HG03378 (cell line): ENCODE measurements around the gene DGKD.

Experiments
- ATAC-seq: cut with Tn5 transposase; IDR thresholded peaks from one replicate; pipeline ENCODE4 v1.9.1; 2021; ENCODE audit warnings: mild to moderate bottlenecking, moderate library complexity; ENCODE audit not compliant: unreplicated experiment

The DGKD gene

GRCh38 chr2:233455491-233455890 lies 101.2 kb downstream of the DGKD start:
- ATAC-seq: no peak

DNA sequence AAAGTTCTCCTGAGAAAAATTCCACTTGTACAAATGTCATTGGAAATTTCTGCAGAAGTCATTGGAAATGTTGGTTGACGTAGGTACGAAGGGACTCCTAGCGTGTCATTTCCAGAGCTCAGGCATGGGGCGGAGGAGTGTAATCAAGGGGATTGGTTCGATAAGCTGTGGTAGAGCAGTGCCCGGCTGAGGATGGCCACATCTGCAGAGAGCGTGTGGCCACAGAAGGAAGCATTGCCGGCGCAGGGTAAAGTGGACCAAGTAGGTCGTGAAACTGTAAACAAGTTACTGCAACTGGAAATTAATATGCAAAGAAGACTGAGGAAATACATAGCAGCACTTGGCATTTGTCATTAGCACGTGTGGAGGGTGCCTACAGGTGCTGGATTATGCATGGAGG lies 101.8 kb downstream of the DGKD start:
- ATAC-seq: no peak

- ATAC-seq: no peak
These were observed 102.6 kb downstream of the DGKD start for GRCh38 chr2:233456934-233457333.

GRCh38 chr2:233457356-233457755 lies 103.1 kb downstream of the DGKD start:
- ATAC-seq: no peak

DNA sequence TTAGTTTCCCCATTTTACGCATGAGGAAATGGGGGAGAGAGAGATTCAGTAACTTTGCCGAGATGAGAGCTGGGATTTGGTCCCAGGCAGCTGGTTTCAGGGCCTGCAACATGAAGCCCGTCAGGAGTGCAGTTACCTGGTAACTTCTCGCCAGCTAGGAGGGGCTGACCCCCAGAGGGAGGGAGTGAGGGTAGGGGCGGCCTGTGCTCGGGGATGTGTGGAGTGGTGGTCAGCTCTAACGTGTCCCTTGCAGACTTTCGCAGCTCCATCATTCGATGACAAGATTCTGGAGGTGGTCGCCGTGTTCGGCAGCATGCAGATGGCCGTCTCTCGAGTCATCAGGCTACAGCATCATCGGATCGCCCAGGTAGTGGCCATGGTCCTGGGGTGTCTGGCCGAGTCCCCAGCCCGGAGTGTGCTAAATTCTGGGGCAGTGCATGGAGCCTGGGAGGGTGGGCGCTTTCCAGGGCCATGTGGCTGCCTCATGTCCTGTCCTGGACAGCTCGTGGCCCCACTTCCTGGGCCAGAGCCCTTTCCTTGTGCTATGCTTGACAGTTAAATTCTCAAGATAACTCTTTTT lies 103.8 kb downstream of the DGKD start:
- ATAC-seq: no peak

DNA sequence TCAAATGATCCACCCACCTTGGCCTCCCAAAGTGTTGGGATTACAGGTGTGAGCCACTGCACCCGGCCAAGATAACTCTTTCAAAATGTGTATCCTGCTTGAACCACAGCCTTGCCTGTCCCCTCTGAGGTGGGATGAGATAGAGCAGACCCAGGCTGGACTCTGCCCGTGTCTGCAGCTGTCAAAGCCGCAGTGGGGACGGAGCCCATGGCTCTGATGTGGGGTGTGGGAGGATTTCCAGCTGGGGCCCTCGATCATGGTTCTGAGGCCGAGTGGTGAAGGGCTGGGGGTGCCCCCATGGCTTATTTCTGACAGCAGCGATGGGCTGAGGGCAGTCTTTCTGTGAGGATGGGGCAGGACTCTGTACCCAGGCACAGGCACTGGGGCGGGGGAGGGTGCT lies 104.5 kb downstream of the DGKD start:
- ATAC-seq: no peak

- no peak for ATAC-seq
These were observed 105.1 kb downstream of the DGKD start for GRCh38 chr2:233459426-233459825.

DNA sequence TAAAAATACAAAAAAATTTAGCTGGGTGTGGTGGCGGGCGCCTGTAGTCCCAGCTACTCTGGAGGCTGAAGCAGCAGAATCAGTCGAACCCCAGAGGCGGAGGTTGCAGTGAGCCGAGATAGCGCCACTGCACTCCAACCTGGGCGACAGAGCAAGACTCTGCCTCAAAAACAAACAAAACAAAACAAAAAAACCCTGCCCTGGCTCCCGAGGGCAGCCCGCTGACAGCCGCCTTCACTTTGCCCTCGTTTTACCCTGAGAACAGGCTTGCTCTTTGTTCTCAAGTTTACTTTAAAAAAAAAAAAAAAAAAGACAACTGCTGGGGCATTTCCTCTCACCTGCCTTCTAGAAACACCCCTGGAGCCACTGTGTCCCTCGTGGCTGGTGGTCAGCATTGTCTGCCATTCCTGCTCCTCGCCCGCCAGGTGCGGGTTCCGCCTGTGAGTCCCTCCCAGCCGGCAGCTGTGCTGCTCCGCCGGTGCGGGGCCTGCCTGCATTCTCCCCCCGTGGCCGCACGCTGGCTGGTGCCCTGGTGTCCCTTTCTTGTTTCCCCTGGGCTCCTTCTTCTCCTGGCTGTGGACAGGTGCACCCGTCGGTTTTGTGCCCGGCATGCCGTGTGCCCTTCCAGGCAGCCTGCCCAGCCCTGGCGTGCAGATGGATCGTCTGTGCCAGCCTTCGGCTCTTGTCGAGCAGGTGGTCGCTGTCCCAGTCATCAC lies 106.6 kb downstream of the DGKD start:
- ATAC-seq: no peak

DNA sequence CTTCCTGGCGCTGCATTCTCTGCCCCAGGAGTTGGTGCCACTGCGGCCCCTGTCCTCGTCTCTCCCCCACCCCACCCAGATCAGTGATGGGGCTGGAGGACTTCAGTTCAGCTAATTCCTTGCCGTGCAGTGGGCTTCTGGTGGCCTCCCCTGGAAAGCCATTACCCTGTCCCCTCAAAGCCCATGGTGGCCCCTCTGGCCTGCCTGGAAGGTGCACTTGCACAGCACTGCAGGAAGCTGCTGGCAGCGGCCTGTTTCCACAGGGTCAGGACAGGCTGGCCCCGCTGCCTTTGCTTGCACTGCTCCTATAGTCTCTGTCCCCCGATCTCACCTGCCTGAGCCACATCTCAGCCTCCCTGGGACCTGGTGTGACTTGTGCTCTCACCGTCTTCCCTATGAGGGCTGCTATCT lies 107.2 kb downstream of the DGKD start:
- ATAC-seq: no peak

DNA sequence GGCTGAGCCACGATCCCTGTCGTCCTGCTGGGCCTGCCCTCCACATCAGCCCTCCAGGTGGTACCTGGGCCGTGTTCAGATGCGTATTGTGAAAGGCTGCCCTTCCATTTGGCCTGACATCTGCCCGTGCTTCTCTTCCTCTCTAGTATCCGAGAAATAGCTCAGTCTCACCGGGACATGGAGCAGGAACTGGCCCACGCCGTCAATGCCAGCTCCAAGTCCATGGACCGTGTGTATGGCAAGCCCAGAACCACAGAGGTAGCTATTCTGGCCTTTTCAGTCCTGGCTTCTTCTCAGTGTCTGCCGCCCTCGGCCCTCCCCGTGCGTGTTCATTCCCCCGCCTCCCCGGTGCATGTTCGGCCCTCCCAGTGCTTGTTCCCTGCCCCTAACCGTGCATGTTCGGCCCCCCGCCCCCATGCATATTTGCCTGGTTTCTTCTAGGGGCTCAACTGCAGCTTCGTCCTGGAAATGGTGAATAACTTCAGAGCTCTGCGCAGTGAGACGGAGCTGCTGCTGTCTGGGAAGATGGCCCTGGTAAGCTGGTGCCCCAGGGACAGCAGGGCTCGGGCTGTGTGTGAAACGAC lies 108.0 kb downstream of the DGKD start:
- no peak for ATAC-seq

DNA sequence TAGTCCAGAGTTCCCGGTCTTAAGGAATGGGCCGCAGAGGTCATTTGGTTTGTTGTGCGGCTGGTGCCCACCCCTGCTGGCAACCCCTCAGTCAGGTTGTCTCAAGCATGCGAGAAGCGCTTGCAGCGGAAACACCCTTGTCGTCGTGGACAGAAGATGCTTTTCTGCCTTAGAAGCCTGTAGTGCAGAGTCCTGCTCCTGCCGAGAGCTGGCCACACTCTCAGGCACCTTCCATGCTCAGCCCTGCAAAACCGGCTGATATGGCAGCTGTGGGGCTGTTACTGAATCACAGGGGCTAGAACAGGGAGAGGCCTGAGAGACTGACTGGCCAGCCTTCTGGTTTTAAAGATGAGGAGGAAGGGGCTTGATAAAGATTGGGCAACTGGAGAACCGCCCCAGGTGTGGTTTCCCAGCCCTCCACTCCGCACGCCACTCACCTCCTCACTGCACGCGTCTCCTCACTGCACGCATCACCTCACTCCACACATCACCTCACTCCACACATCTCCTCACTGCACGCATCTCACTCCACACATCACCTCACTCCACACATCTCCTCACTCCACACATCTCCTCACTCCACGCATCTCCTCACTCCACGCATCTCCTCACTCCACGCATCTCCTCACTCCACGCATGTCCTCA lies 108.7 kb downstream of the DGKD start:
- ATAC-seq: no peak

GRCh38 chr2:233463586-233463985 lies 109.3 kb downstream of the DGKD start:
- no peak for ATAC-seq

DNA sequence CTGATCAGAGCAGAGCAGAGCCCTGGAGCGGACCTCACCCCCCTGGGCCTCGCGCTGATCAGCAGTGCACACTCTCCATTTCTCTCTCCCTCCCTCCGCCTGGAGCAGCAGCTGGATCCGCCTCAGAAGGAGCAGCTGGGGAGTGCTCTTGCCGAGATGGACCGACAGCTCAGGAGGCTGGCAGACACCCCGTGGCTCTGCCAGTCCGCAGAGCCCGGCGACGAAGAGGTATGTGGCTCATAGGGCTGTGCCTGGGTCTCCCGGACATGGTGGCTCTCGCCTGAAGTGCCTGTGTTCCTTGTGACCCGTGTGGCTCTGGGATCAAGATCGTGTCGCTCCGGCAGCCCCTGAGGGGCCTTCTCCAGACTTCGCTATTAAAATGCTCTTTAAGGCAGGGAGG lies 109.8 kb downstream of the DGKD start:
- ATAC-seq: no peak

GRCh38 chr2:233464531-233465240 lies 110.4 kb downstream of the DGKD start:
- no peak for ATAC-seq

DNA sequence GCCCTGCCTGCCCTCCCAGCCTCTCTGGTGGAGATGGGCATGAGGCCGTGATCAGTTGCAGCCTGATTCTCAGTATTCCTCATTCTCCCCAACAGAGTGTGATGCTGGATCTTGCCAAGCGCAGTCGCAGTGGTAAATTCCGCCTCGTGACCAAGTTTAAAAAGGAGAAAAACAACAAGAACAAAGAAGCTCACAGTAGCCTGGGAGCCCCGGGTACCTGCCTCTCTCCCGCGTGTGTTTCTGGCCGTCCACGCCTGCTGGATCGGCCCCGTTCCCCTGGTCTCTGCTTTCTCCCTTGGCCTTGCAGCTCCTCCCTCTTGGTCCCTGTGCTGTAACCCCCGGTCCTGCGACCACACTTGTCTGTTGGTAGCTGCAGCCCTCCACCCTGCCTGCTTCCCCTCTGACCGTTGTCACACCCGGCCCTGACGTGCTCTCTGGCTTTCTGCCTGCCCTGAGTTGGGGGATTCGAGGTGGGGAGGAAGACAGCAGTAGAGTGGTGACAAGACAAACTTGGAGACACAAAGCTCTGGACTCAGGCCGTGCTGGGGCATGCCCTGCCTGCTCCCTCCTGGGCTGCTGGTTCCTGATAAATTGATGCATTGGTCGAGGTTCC lies 112.8 kb downstream of the DGKD start:
- ATAC-seq: no peak

DNA sequence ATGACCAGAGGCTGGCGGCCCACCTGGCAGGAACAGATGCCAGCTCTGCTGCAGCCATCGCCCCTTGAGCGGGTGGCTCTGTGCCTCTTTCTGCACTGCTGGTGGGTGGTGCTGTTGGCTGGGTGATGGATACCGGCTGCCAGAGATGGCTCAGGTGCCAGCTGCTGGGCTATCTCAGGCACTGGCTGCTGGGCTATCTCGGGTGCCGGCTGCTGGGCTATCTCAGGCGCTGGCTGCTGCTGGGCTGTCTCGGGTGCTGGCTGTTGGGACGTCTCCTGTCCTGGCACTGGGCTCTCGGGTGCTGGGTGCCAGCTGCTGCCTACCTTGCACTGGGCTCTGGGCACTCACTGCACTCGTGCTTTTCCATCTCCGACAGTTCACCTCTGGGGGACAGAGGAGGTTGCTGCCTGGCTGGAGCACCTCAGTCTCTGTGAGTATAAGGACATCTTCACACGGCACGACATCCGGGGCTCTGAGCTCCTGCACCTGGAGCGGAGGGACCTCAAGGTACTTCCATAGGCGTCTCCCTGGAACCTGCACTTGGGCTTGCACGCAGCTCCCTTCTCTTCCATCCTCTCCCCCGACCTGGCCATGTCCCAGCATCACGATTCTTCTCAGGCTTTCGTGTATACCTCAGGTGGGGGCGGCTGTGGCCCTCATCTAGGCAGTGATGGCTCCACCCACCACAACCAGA lies 113.9 kb downstream of the DGKD start:
- no peak for ATAC-seq

DNA sequence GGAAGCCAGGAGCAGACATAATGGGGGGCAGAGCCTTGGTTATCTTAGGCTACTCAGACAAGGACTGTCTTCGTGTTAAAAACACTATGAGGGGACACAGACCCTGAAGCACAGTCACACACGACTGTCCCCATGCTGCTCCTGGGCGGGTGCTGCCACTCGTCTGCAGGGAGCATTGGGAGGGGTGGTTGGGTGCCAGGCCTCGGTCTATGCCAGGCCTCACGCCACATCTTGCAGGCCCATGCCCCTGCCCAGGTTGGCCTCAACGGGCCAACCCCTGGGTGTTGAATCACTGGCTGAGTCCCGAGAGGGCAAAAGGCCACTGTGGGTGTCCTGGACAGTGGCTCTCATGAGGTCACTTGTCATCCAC lies 114.4 kb downstream of the DGKD start:
- no peak for ATAC-seq

- no peak for ATAC-seq
These were observed 115.1 kb downstream of the DGKD start for GRCh38 chr2:233469261-233470010.

GRCh38 chr2:233470011-233470687 lies 115.9 kb downstream of the DGKD start:
- ATAC-seq: no peak
